HG02588 (cell line): Measurements from ENCODE around the gene AGTR1.
"Not testable (repeated sequence)": the region's sequence is repeated elsewhere in the genome, so short reads cannot be mapped to it uniquely, and the experiment has no call there.

ENCODE experiments used
- ATAC-seq: cut with Tn5 transposase; IDR thresholded peaks from one replicate; pipeline ENCODE4 v1.9.1; 2021; ENCODE audit warnings: mild to moderate bottlenecking, moderate library complexity; ENCODE audit not compliant: unreplicated experiment

Gene AGTR1

DNA sequence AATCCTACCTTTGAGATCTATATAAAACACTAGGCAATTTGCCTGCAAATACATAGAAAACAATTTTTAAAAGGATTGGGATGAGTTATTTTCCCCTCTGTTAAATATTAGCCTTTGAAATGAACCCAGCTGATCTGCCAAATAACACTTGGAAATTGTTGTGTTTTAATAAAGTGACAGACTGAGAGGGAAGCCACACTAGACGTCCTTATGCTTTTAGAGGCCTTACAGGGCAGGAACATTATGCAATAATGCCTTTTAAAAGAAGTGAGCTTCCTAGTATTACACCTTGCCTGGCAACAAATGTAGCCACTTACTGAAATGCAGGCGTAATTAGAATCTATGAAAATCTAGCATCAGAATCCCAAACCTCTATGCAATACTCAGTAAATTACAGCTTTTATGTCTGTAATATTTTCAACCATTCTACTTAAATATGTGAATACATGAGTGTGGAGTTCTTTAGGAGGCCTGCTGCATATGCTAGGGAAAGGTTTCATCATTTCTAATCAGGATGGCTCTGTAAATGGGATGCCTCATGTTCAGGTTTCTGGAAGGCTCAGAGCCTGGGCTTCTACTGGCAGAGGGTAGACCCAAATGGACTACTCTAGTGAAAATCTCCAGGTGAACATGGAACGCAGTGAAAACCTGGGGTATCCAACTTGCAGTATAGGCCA lies 20.3 kb downstream of the AGTR1 start:
- no peak for ATAC-seq

- no peak for ATAC-seq
These were observed 21.5 kb downstream of the AGTR1 start for GRCh38 chr3:148718982-148719862.

DNA sequence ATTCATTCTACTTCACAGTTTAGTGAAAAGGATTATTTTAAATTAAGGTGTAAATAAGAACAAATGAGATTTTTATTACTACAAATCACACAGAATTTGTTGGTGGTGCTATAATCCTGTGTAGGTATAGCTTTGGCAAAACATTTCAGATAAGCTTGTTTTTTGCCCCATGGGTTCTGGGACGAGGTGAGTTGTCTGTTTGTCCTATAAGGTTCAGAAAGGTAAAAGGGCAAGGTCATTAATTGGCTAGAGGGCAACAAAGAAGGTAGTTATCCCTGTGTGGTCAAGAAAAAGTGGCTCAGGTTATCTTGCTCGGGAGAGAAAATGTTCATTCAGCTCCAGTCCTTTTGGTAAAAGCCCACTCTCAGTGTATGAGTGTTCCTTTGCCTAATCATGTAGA lies 23.2 kb downstream of the AGTR1 start:
- no peak for ATAC-seq

DNA sequence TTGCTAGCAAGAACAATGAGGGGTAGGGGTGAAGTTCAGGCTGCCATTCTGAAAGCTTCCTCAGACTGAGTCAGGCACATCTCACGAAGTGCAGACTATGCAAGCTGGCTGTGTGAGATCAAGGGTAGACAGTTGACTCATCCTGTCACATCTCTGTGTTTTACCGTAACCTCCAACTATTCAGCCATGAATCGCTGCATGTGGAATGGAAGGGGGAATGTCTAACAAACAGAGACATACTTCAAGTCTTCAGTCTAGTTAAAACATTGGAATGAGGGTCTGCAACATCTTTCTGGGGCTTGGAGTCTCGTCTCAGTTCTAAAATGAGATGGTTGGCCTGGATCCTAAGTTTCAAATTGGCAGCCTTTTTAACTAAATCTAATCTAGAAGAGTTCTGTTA lies 25.9 kb downstream of the AGTR1 start:
- no peak for ATAC-seq

DNA sequence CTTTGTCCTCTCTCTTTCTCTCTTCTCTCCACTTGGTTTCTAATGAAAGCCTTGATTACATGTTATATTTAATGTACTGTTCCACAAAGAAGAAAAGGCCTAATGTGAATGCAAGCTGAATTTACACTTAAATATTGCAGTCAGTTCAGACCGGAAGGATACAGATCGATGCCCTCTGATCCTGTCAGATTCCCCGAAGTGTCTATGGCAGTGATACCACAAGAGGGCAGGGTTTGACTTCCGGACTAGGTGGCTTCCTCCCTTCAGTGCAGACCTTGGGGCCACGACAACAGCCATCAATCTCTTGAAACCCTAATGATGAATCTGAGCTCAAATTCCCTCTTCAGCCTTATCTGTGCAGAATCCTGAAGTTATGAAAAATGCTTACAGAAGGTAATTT lies 29.5 kb downstream of the AGTR1 start:
- ATAC-seq, result peak; percentile 76

DNA sequence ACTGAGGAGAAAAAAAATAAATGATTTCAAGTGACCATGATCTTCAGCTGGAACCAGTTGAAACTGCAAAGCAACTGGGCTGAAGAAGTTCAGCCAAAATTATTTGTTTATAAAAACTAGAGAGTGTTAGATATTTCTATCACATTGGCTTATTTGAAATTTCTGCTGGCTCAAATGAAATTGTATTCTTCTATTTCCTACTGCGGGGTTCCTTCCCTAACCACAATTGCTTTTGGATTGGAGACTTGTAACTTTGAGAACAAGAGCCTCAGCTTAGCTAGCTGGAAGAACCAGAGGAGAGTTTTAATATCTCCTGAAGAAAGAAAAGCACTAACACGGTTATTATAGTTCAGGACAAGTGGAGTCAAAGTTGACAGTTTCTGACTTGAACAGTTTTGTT lies 31.1 kb downstream of the AGTR1 start:
- no peak for ATAC-seq

GRCh38 chr3:148729476-148730055 lies 31.9 kb downstream of the AGTR1 start:
- no peak for ATAC-seq

- ATAC-seq, result no peak
These were observed 33.0 kb downstream of the AGTR1 start for GRCh38 chr3:148730676-148731075.

- ATAC-seq, result no peak
These were observed 37.9 kb downstream of the AGTR1 start for GRCh38 chr3:148735597-148735996.

DNA sequence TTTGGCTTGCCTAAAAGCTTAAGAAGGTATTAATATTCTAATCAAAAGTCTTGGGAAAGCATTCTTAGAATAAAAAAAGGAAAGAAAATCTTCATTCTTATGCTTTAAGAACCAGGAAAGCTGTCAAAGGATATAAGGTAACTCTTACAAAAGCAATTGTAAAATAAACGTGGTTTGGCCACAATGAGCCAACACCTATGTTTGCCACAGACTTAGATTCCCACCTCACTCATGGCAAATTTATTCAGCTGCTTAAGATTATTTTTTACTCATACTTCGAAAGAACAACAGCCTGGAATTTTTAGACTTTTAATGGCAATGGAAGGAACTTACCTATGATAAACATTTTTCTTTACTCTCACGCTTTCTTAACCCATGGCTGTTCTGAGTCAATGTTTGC lies 38.4 kb downstream of the AGTR1 start:
- ATAC-seq, result no peak

DNA sequence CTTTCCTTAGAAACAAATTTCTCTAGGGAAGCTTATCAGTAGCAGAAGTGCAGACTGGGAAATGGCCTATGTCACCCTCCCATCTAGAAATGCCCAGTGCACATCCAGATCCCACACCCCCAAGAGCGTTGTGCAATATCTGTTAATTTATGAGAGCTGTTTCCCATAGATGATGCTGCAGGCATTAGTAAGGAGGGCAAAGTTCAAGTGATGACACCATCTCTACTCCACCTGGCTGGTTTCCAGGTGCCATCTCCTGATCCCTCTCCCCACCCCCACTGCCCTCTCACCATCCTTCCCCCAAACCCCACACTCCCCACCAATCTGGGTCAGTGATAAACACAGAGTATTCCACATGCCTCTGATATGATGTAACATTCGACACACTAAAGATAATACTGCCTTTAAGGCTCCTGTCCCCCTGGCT lies 39.4 kb downstream of the AGTR1 start:
- ATAC-seq, result no peak

DNA sequence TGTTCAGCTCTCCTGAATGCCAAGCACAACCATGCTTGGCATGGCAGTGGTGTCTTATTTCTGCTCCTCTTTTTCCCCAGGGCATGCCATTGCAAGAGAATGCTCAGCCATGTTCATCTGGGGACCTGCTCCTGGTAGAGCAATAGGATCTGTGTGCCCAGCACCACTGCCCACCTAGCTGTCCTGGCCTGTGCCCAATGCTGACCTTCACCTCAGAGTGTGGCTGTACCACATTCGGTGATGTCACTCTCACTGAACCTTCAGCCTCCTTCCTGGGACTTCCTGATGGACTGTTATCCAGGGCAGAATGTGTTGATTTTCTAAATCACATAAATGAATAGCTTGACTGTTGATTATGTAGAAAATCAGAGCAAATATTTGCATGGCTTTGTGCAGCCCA lies 42.0 kb downstream of the AGTR1 start:
- ATAC-seq, result no peak

- no peak for ATAC-seq
These were observed 42.6 kb downstream of the AGTR1 start for GRCh38 chr3:148740291-148740690.

- ATAC-seq, result no peak
These were observed 43.5 kb downstream of the AGTR1 start for GRCh38 chr3:148741219-148741618.

DNA sequence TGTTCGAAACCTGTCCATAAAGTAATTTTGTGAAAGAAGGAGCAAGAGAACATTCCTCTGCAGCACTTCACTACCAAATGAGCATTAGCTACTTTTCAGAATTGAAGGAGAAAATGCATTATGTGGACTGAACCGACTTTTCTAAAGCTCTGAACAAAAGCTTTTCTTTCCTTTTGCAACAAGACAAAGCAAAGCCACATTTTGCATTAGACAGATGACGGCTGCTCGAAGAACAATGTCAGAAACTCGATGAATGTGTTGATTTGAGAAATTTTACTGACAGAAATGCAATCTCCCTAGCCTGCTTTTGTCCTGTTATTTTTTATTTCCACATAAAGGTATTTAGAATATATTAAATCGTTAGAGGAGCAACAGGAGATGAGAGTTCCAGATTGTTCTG lies 44.4 kb downstream of the AGTR1 start:
- no peak for ATAC-seq

DNA sequence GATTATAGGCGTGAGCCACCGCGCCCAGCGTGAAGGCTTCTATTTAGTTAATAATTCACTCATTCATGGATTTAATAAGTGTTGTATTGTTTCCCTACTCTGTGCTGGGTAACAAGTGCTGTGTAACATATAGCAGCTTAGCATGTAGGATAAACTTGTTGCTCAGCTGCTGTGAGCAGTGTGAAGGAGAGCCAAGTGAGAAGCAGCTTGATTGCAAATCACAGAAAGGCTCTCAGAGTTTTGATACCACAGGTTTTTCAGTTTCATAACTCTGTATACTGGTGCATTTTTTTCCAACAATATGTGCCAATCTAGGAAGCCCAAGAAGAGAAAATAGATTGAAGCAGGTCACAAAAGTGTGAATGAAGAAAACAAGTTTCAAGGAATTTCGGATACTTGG lies 48.4 kb downstream of the AGTR1 start:
- no peak for ATAC-seq

DNA sequence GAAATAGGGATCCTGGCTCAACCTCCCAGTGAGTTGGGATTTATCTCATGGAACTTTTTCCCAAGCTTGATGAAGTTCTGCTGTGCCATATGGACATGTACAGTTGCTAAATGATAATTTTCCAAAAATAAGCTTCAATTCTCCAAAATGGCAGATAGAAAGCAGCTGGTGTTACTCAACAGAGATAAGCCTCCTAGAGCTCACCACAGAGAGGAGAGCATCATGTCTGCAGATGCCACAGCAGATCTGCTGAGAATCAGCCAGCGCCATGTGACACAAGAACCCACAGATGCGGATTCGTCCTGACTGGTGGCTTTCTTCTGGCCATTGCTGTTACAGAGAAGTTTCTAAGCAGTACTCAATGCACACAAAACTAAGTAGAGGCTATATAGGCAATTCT lies 50.6 kb downstream of the AGTR1 start:
- no peak for ATAC-seq

DNA sequence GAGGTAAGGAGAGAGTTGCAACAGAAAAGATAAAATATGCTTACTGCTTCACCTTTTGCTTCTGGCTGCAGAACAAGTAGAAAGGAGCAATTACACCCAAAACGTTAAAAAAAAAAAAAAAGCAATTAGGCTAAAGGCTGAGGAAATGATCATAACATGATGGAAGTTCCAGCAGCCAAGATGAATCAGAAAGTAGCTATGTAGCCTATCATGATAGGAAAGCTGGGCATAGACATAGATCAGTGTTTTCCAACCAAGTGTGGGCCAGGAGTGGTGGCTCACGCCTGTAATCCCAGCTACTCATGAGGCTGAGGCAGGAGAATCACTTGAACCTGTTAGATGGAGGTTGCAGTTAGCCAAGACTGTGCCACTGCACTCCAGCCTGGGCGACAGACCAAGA lies 52.6 kb downstream of the AGTR1 start:
- ATAC-seq, result no peak

- no peak for ATAC-seq
These were observed 53.8 kb downstream of the AGTR1 start for GRCh38 chr3:148751461-148751860.

- not testable (repeated sequence) for ATAC-seq
These were observed 55.7 kb downstream of the AGTR1 start for GRCh38 chr3:148753385-148753784.

DNA sequence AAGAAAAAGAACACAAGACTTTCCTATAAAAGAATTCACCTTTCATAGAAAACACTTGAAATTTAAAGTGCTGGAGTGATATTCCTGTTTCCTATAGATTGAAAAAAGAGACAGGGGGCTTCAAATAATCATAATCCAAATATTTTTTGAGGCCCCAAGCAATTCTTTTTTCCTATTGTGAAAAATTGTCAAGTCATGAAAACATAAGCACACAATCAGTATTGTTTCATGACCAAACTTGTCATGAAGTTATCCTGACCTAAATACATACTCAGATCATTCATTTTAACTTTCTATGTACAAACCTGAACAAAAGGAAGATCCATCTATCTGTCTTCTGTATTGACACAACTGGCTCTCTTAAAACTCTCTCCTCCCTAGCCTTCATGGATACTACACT lies 57.9 kb downstream of the AGTR1 start:
- ATAC-seq, result no peak

GRCh38 chr3:148756311-148756710 lies 58.6 kb downstream of the AGTR1 start:
- ATAC-seq, result no peak
